GM23248 (cell line): ENCODE measurements around the gene KLF15. TPM values are rescaled to one million over a fixed set of nuclear protein-coding genes. Genes with fewer than 3 reads are reported as not detected.

ENCODE experiments used
- DNase-seq: peaks from one replicate; pipeline ENCODE4 v3.0.0-alpha.2; 2015
- H2AFZ ChIP-seq: fragments of 200-600 bp; sonication (generic); 2 replicates; pipeline ENCODE4 v1.6.1; 2016; ENCODE audit warnings: antibody characterized with exemption
- H3F3A ChIP-seq: fragments of 200-600 bp; sonication (generic); 2 replicates; pipeline ENCODE4 v1.6.1; 2016; ENCODE audit warnings: mild to moderate bottlenecking, antibody characterized with exemption, mixed run types; ENCODE audit not compliant: insufficient read depth
- H3K27ac ChIP-seq: fragments of 200-600 bp; sonication (generic); 2 replicates; pipeline ENCODE4 v1.5.1; 2016; ENCODE audit warnings: mild to moderate bottlenecking
- H3K27me3 ChIP-seq: fragments of 200-600 bp; sonication (generic); replicated peaks from 2 replicates; pipeline ENCODE4 v1.6.1; 2016; ENCODE audit warnings: mild to moderate bottlenecking; ENCODE audit not compliant: insufficient read depth
- H3K36me3 ChIP-seq: fragments of 200-600 bp; sonication (generic); 2 replicates; pipeline ENCODE4 v1.6.1; 2016; ENCODE audit warnings: low read depth, mild to moderate bottlenecking
- H3K4me1 ChIP-seq: fragments of 200-600 bp; sonication (generic); 2 replicates; pipeline ENCODE4 v1.6.1; 2016; ENCODE audit warnings: mild to moderate bottlenecking; ENCODE audit not compliant: insufficient read depth
- H3K4me2 ChIP-seq: fragments of 200-600 bp; sonication (generic); one replicate; pipeline ENCODE4 v1.6.1; 2016; ENCODE audit warnings: mild to moderate bottlenecking; ENCODE audit not compliant: unreplicated experiment
- H3K4me3 ChIP-seq: fragments of 200-600 bp; sonication (generic); 2 replicates; pipeline ENCODE4 v1.5.1; 2016; ENCODE audit warnings: mild to moderate bottlenecking
- H3K79me2 ChIP-seq: fragments of 200-600 bp; sonication (generic); 2 replicates; pipeline ENCODE4 v1.6.1; 2016; ENCODE audit warnings: mild to moderate bottlenecking; ENCODE audit not compliant: insufficient read depth
- H3K9ac ChIP-seq: fragments of 200-600 bp; sonication (generic); 2 replicates; pipeline ENCODE4 v1.6.1; 2016; ENCODE audit warnings: mild to moderate bottlenecking
- H3K9me2 ChIP-seq: fragments of 200-600 bp; sonication (generic); 2 replicates; pipeline ENCODE4 v1.6.1; 2016; ENCODE audit warnings: mixed run types, mild to moderate bottlenecking, moderate library complexity; ENCODE audit not compliant: insufficient read depth
- H3K9me3 ChIP-seq: fragments of 200-600 bp; sonication (generic); one replicate; pipeline ENCODE4 v1.6.1; 2017; ENCODE audit warnings: low read depth
- H4K20me1 ChIP-seq: fragments of 200-600 bp; sonication (generic); 2 replicates; pipeline ENCODE4 v1.6.0; 2016; ENCODE audit not compliant: insufficient read depth
- EZH2 ChIP-seq: fragments of 200-600 bp; sonication (generic); IDR thresholded peaks from 2 replicates; pipeline ENCODE4 v1.6.1; 2018; ENCODE audit warnings: antibody characterized with exemption, mild to moderate bottlenecking; ENCODE audit not compliant: insufficient read depth, poor library complexity, severe bottlenecking
- EZH2phosphoT487 ChIP-seq: fragments of 200-600 bp; sonication (generic); IDR thresholded peaks from 2 replicates; pipeline ENCODE4 v1.6.1; 2018; ENCODE audit warnings: antibody characterized with exemption, moderate library complexity, mild to moderate bottlenecking, low read depth; ENCODE audit not compliant: insufficient read depth
- WGBS, 2 experiments: methylation state at CpG; one replicate each; pipeline ENCODE4 v1.1.6; 2015 to 2017; ENCODE audit warnings: low lambda C conversion rate in 2 of 2, low coverage in 1 of 2; ENCODE audit errors: missing lambda C conversion rate in 2 of 2; 5-methylcytosine and 5-hydroxymethylcytosine counted together
- in situ Hi-C: fragments of 300-500 bp; cut with MboI; formaldehyde crosslinking; loops from 2 replicates; pipeline ENCODE4 v1.15.0; 2020
- polyA plus RNA-seq: library from polyadenylated mRNA; unstranded; fragments of >200 nt; fragmentation: Nextera tagmentation; extraction: Ambion mirVana; gene quantifications from 2 replicates; pipeline ENCODE4 v1.2.1, GENCODE V29; 2016
- total RNA-seq: library from RNA; depleted of rRNA; stranded (reverse); fragments of >200 nt; shearing (Covaris generic); gene quantifications from 2 replicates; pipeline ENCODE4 v1.2.3, GENCODE V29; 2014

KLF15 gene
- total and polyA plus RNA-seq, 2 experiments from 2014 or later: 0.14 to 0.54 TPM

GRCh38 chr3:126401611-126402160, 44.5 kb upstream of the KLF15 start:
- no peak overlapping the region for H3K4me2 ChIP-seq
- H3K4me1 ChIP-seq: no peaks in the 10 kb centered on the region
- no peak overlapping the region for H2AFZ ChIP-seq
- H3K9ac ChIP-seq: no peak overlapping the region
- no peaks in the 10 kb centered on the region for H4K20me1 ChIP-seq
- in situ Hi-C loops: no loop called here
- H3K9me3 ChIP-seq: no peaks in the 10 kb centered on the region
- WGBS, 2 experiments: 42 to 51% methylated on average over 6 to 8 of the region's 8 CpGs
- no peaks in the 10 kb centered on the region for H3F3A ChIP-seq
- peaks cover 6% of the 10 kb centered on the region; the same call in 1 of the 2 replicates for H3K27me3 ChIP-seq
- no peaks in the 10 kb centered on the region for H3K79me2 ChIP-seq
- DNase-seq: no peak
- H3K9me2 ChIP-seq: no peaks in the 10 kb centered on the region
- TF ChIP-seq EZH2 (no peak), EZH2phosphoT487 (no peak)
- no peaks in the 10 kb centered on the region for H3K36me3 ChIP-seq
- no peak overlapping the region for H3K4me3 ChIP-seq
- no peak overlapping the region for H3K27ac ChIP-seq

- Histone ChIP-seq H4K20me1 (no peaks in the 10 kb centered on the region), H3K27ac (no peak overlapping the region), H3K36me3 (no peaks in the 10 kb centered on the region), H3K4me1 (no peaks in the 10 kb centered on the region), H3K79me2 (no peaks in the 10 kb centered on the region), H3K9ac (no peak overlapping the region), H3K27me3 (peaks cover 17% of the 10 kb centered on the region; the same call in 1 of the 2 replicates), H3K4me2 (no peak overlapping the region), H3K9me3 (no peaks in the 10 kb centered on the region), H2AFZ (no peak overlapping the region), H3K4me3 (no peak overlapping the region), H3F3A (no peaks in the 10 kb centered on the region), H3K9me2 (no peaks in the 10 kb centered on the region)
- no peak for DNase-seq
- 44 to 59% methylated on average over 4 of the region's 4 CpGs for WGBS, 2 experiments
- in situ Hi-C loops: loop anchor here (10.0 to 25.0 kb wide), 3 partner anchors 155 to 437 kb away; partner anchors contain the start of gene ROPN1B
- no peak for TF ChIP-seq EZH2
- no peak for TF ChIP-seq EZH2phosphoT487
Measured at GRCh38 chr3:126399756-126400155, 42.5 kb upstream of the KLF15 start.

GRCh38 chr3:126399351-126399735, 42.1 kb upstream of the KLF15 start:
- H3K4me3 ChIP-seq: no peak overlapping the region
- in situ Hi-C loops: loop anchor here (10.0 to 25.0 kb wide), 3 partner anchors 155 to 437 kb away; partner anchors contain the start of gene ROPN1B
- no peak overlapping the region for H3K4me2 ChIP-seq
- WGBS, 2 experiments: 91 to 100% methylated on average over 1 of the region's 1 CpG
- no peaks in the 10 kb centered on the region for H4K20me1 ChIP-seq
- no peaks in the 10 kb centered on the region for H3K9me3 ChIP-seq
- no peak overlapping the region for H2AFZ ChIP-seq
- no peak for DNase-seq
- no peaks in the 10 kb centered on the region for H3K4me1 ChIP-seq
- no peaks in the 10 kb centered on the region for H3K9me2 ChIP-seq
- no peak overlapping the region for H3K9ac ChIP-seq
- H3F3A ChIP-seq: no peaks in the 10 kb centered on the region
- no peak overlapping the region for H3K27ac ChIP-seq
- H3K36me3 ChIP-seq: no peaks in the 10 kb centered on the region
- peaks cover 21% of the 10 kb centered on the region; the same call in 1 of the 2 replicates for H3K27me3 ChIP-seq
- no peak for TF ChIP-seq EZH2
- TF ChIP-seq EZH2phosphoT487: no peak
- H3K79me2 ChIP-seq: no peaks in the 10 kb centered on the region

GRCh38 chr3:126398423-126399350, 41.5 kb upstream of the KLF15 start:
- H3K36me3 ChIP-seq: no peaks in the 10 kb centered on the region
- DNase-seq: no peak
- H3F3A ChIP-seq: no peaks in the 10 kb centered on the region
- no peaks in the 10 kb centered on the region for H4K20me1 ChIP-seq
- TF ChIP-seq EZH2: no peak
- H3K27ac ChIP-seq: no peak overlapping the region
- no peaks in the 10 kb centered on the region for H3K9me3 ChIP-seq
- H3K27me3 ChIP-seq: peaks cover 27% of the 10 kb centered on the region; the same call in 1 of the 2 replicates
- 80 to 81% methylated on average over 14 of the region's 14 CpGs for WGBS, 2 experiments
- no peak overlapping the region for H2AFZ ChIP-seq
- H3K4me2 ChIP-seq: no peak overlapping the region
- in situ Hi-C loops: loop anchor here (10.0 to 25.0 kb wide), 3 partner anchors 154 to 436 kb away; partner anchors contain the start of gene ROPN1B
- H3K79me2 ChIP-seq: no peaks in the 10 kb centered on the region
- H3K9ac ChIP-seq: no peak overlapping the region
- H3K4me3 ChIP-seq: no peak overlapping the region
- H3K4me1 ChIP-seq: no peaks in the 10 kb centered on the region
- no peaks in the 10 kb centered on the region for H3K9me2 ChIP-seq
